ENCODE data around the gene INTS15. TPM values are rescaled to one million over a fixed set of nuclear protein-coding genes. Genes with fewer than 3 reads are reported as not detected.
"Not testable (repeated sequence)": the region's sequence is repeated elsewhere in the genome, so short reads cannot be mapped to it uniquely, and the experiment has no call there.

INTS15 gene
- 21.3 TPM for polyA plus RNA-seq (2013, experiment 1 of 2; ENCODE audit: insufficient read length)
- 21.0 TPM for polyA plus RNA-seq (2013, experiment 2 of 2; ENCODE audit: insufficient read length)

- DNase-seq = peak; percentile 85
Observed at GRCh38 chr7:6589829-6590644, at the start of gene INTS15. Gene INTS15, plus strand, starts transcription at chr7:6590021. Its CDS starts 263 bp downstream, at chr7:6590284.

GRCh38 chr7:6542368-6542767 is 47.5 kb upstream of the INTS15 start:
- no peak for DNase-seq

- no peak for DNase-seq
Observed at GRCh38 chr7:6545398-6546126, 44.3 kb upstream of the INTS15 start.

GRCh38 chr7:6546498-6547251 is 43.1 kb upstream of the INTS15 start:
- no peak for DNase-seq

- no peak for DNase-seq
Observed at GRCh38 chr7:6547400-6547799, 42.4 kb upstream of the INTS15 start.

GRCh38 chr7:6551016-6551511 is 38.8 kb upstream of the INTS15 start, which contains the start of gene GRID2IP:
Gene GRID2IP, minus strand, starts transcription at chr7:6551461. Its CDS starts 25 bp downstream, at chr7:6551436.
- no peak for DNase-seq

GRCh38 chr7:6553448-6554044 is 36.3 kb upstream of the INTS15 start:
- no peak for DNase-seq

- DNase-seq = no peak
Observed at GRCh38 chr7:6554848-6555247, 35.0 kb upstream of the INTS15 start.

GRCh38 chr7:6556196-6556595 is 33.6 kb upstream of the INTS15 start:
- DNase-seq = no peak

- DNase-seq = peak; percentile 46
Observed at GRCh38 chr7:6558837-6559236, 31.0 kb upstream of the INTS15 start.

- DNase-seq = no peak
Observed at GRCh38 chr7:6559896-6560295, 29.9 kb upstream of the INTS15 start.

- no peak for DNase-seq
Observed at GRCh38 chr7:6562106-6562505, 27.7 kb upstream of the INTS15 start.

- DNase-seq = no peak
Observed at GRCh38 chr7:6563936-6564770, 25.7 kb upstream of the INTS15 start.

GRCh38 chr7:6565655-6566054 is 24.2 kb upstream of the INTS15 start:
- no peak for DNase-seq

- no peak for DNase-seq
Observed at GRCh38 chr7:6567886-6568285, 21.9 kb upstream of the INTS15 start.

- DNase-seq = no peak
Observed at GRCh38 chr7:6571160-6571779, 18.6 kb upstream of the INTS15 start.

- DNase-seq = no peak
Observed at GRCh38 chr7:6575281-6576023, 14.4 kb upstream of the INTS15 start.

GRCh38 chr7:6576024-6576866 is 13.6 kb upstream of the INTS15 start:
- no peak for DNase-seq

- not testable (repeated sequence) for DNase-seq
Observed at GRCh38 chr7:6576867-6577368, 12.9 kb upstream of the INTS15 start.

Measured in fibroblast of skin of scalp (primary cell).